ENCODE results near the gene MAPKAPK3.

Gene MAPKAPK3

DNA sequence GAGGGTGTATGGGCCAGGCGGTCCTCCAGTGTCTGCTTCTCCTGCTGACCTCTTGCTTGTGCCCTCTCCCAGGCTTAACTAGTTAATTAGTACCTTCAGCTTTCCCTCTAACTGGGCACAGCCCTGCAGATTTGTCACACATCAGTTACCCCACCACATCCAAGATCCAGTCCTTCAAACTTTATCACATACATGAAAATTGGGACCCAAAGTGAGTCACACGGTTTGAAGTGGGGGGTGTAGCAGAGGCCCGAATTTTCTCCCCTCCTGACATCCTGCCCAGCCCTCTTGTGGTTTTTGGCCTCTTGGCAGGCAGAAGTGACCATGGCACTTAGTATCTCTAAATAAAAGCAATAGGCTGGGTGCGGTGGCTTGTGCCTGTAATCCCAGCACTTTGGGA is 3.9 kb downstream of the MAPKAPK3 start:
- no peak for FAIRE-seq
- no peak for DNase-seq (ENCODE audit: insufficient read length, low spot score)
- TF ChIP-seq PAX5 (IDR thresholded peaks at IDR 0.05; ENCODE audit: insufficient read depth, low read length, severe bottlenecking): no peak
- TF ChIP-seq POLR2A (IDR thresholded peaks at IDR 0.05; ENCODE audit: low read depth, low read length): no peak
- TF ChIP-seq POU2F2 (IDR thresholded peaks at IDR 0.05; ENCODE audit: low read depth, low read length): no peak
- TF ChIP-seq TAF1 (IDR thresholded peaks at IDR 0.05; ENCODE audit: low read depth, low read length): no peak
- TF ChIP-seq SPI1 (IDR thresholded peaks at IDR 0.05; ENCODE audit: low read depth, low read length): no peak
- TF ChIP-seq POLR2AphosphoS5 (IDR thresholded peaks at IDR 0.05; ENCODE audit: low read depth, low read length): no peak

DNA sequence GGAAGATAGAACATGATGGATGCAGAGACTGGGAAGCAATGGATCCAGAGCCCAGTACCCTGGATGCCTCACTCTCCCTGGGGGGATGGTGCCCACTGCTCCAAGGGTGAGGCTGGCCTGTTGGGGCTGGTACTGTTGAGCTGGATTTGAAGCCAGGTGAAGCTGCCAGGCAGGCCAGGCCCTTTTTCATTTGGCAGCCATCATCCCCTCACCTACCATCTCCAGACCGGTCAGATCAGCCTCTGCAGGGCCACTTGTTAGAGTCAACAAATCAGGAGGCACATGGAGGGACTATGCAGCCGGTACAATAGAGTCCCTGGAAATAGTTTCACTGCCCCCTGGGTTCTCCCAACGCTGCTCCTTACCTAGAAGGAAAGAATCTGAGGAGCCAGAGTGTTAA is 5.9 kb downstream of the MAPKAPK3 start:
- TF ChIP-seq POU2F2 (IDR thresholded peaks at IDR 0.05; ENCODE audit: low read depth, low read length) (no peak), TAF1 (IDR thresholded peaks at IDR 0.05; ENCODE audit: low read depth, low read length) (no peak), SPI1 (IDR thresholded peaks at IDR 0.05; ENCODE audit: low read depth, low read length) (no peak), PAX5 (IDR thresholded peaks at IDR 0.05; ENCODE audit: insufficient read depth, low read length, severe bottlenecking) (no peak), POLR2AphosphoS5 (IDR thresholded peaks at IDR 0.05; ENCODE audit: low read depth, low read length) (no peak), POLR2A (IDR thresholded peaks at IDR 0.05; ENCODE audit: low read depth, low read length) (no peak)
- DNase-seq (ENCODE audit: insufficient read length, low spot score) (no peak), FAIRE-seq (no peak)

GRCh38 chr3:50623840-50624474 is 7.0 kb downstream of the MAPKAPK3 start:
- DNase-seq (ENCODE audit: insufficient read length, low spot score) (no peak), FAIRE-seq (peak; percentile 97)
- TF ChIP-seq POU2F2 (IDR thresholded peaks at IDR 0.05; ENCODE audit: low read depth, low read length): peak; percentile 56; the same call in 1 of the 2 replicates
- TF ChIP-seq PAX5 (IDR thresholded peaks at IDR 0.05; ENCODE audit: insufficient read depth, low read length, severe bottlenecking): no peak

GRCh38 chr3:50624634-50625033 is 7.7 kb downstream of the MAPKAPK3 start:
- no peak for TF ChIP-seq TAF1 (IDR thresholded peaks at IDR 0.05; ENCODE audit: low read depth, low read length)
- no peak for TF ChIP-seq PAX5 (IDR thresholded peaks at IDR 0.05; ENCODE audit: insufficient read depth, low read length, severe bottlenecking)
- no peak for TF ChIP-seq POLR2AphosphoS5 (IDR thresholded peaks at IDR 0.05; ENCODE audit: low read depth, low read length)
- TF ChIP-seq POLR2A (IDR thresholded peaks at IDR 0.05; ENCODE audit: low read depth, low read length): no peak
- TF ChIP-seq SPI1 (IDR thresholded peaks at IDR 0.05; ENCODE audit: low read depth, low read length): no peak
- TF ChIP-seq POU2F2 (IDR thresholded peaks at IDR 0.05; ENCODE audit: low read depth, low read length): no peak
- FAIRE-seq (peak; percentile 26), DNase-seq (ENCODE audit: insufficient read length, low spot score) (no peak)

GRCh38 chr3:50625231-50626182 is 8.6 kb downstream of the MAPKAPK3 start:
- TF ChIP-seq SPI1 (IDR thresholded peaks at IDR 0.05; ENCODE audit: low read depth, low read length) (no peak), POU2F2 (IDR thresholded peaks at IDR 0.05; ENCODE audit: low read depth, low read length) (no peak), PAX5 (IDR thresholded peaks at IDR 0.05; ENCODE audit: insufficient read depth, low read length, severe bottlenecking) (no peak), POLR2AphosphoS5 (IDR thresholded peaks at IDR 0.05; ENCODE audit: low read depth, low read length) (no peak), POLR2A (IDR thresholded peaks at IDR 0.05; ENCODE audit: low read depth, low read length) (no peak), TAF1 (IDR thresholded peaks at IDR 0.05; ENCODE audit: low read depth, low read length) (no peak)
- FAIRE-seq: no peak
- no peak for DNase-seq (ENCODE audit: insufficient read length, low spot score)

DNA sequence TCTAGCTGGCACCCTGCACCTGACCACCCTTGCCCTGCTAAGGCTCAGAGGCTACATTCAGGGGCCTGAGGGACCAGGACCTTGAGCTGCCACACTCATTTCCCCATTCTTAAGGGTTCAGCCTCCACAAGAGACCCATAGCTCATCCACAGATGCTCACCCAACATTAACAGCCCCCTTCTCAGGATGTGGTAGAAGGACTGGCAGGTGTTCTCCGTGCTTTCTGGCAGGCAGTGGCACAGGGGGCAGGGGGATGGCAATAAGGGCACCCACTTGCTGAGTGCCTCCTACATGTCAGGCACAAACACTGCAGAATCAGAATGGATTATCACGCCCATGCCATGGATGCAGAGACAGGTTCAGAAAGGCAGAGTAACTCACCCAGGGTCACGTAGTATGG is 9.4 kb downstream of the MAPKAPK3 start:
- no peak for DNase-seq (ENCODE audit: insufficient read length, low spot score)
- FAIRE-seq: no peak
- TF ChIP-seq SPI1 (IDR thresholded peaks at IDR 0.05; ENCODE audit: low read depth, low read length): no peak
- no peak for TF ChIP-seq POLR2A (IDR thresholded peaks at IDR 0.05; ENCODE audit: low read depth, low read length)
- TF ChIP-seq POU2F2 (IDR thresholded peaks at IDR 0.05; ENCODE audit: low read depth, low read length): no peak
- no peak for TF ChIP-seq PAX5 (IDR thresholded peaks at IDR 0.05; ENCODE audit: insufficient read depth, low read length, severe bottlenecking)
- TF ChIP-seq TAF1 (IDR thresholded peaks at IDR 0.05; ENCODE audit: low read depth, low read length): no peak
- no peak for TF ChIP-seq POLR2AphosphoS5 (IDR thresholded peaks at IDR 0.05; ENCODE audit: low read depth, low read length)

GRCh38 chr3:50627407-50628051 is 10.6 kb downstream of the MAPKAPK3 start:
- TF ChIP-seq SPI1 (IDR thresholded peaks at IDR 0.05; ENCODE audit: low read depth, low read length) (no peak), POU2F2 (IDR thresholded peaks at IDR 0.05; ENCODE audit: low read depth, low read length) (no peak), POLR2AphosphoS5 (IDR thresholded peaks at IDR 0.05; ENCODE audit: low read depth, low read length) (no peak), TAF1 (IDR thresholded peaks at IDR 0.05; ENCODE audit: low read depth, low read length) (no peak), PAX5 (IDR thresholded peaks at IDR 0.05; ENCODE audit: insufficient read depth, low read length, severe bottlenecking) (no peak), POLR2A (IDR thresholded peaks at IDR 0.05; ENCODE audit: low read depth, low read length) (no peak)
- DNase-seq (ENCODE audit: insufficient read length, low spot score) (peak; percentile 27), FAIRE-seq (peak; percentile 60)

DNA sequence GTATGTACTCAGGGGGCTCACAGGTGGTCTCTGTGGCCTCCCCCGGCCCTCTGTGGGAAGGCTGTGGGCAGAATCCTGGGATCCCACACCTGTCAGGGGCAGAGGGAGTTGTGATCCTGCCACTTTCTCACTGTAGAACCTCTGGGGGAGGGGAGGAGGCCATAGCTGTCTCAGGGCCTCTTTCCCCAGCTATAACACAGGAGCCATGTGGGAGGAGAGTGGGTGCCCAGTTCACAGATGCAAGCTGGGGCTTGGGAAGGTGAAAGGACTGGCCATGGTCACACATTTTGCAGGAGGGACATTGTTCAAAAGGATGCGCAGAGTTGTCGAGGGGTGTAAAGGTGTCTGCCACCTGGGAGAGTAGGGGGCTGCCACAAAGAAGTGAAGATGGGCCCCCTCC is 11.7 kb downstream of the MAPKAPK3 start:
- DNase-seq (ENCODE audit: insufficient read length, low spot score) (no peak), FAIRE-seq (no peak)
- no peak for TF ChIP-seq POLR2AphosphoS5 (IDR thresholded peaks at IDR 0.05; ENCODE audit: low read depth, low read length)
- no peak for TF ChIP-seq SPI1 (IDR thresholded peaks at IDR 0.05; ENCODE audit: low read depth, low read length)
- TF ChIP-seq POU2F2 (IDR thresholded peaks at IDR 0.05; ENCODE audit: low read depth, low read length): no peak
- no peak for TF ChIP-seq PAX5 (IDR thresholded peaks at IDR 0.05; ENCODE audit: insufficient read depth, low read length, severe bottlenecking)
- no peak for TF ChIP-seq TAF1 (IDR thresholded peaks at IDR 0.05; ENCODE audit: low read depth, low read length)

DNA sequence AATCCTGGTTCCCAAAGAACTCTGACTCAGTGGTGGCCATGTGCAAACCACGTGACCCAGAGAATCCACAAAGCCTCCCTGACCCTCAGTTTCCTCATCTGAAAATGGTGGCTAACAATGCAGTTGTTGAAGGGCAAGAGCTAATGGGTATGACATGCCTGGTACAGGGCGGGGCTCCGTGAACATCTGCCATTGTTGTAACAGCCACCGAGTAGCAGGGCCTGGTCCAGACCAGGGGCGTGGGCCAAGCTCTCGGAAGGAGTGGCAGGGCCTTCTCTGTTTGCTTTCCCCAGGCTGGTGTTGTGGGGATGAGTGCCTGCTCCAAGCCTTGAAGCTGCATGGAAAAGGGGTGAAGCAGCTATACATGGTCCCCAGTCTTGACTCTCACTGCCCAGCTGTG is 13.4 kb downstream of the MAPKAPK3 start:
- TF ChIP-seq SPI1 (IDR thresholded peaks at IDR 0.05; ENCODE audit: low read depth, low read length) (no peak), PAX5 (IDR thresholded peaks at IDR 0.05; ENCODE audit: insufficient read depth, low read length, severe bottlenecking) (no peak), POLR2A (IDR thresholded peaks at IDR 0.05; ENCODE audit: low read depth, low read length) (no peak), POLR2AphosphoS5 (IDR thresholded peaks at IDR 0.05; ENCODE audit: low read depth, low read length) (no peak), POU2F2 (IDR thresholded peaks at IDR 0.05; ENCODE audit: low read depth, low read length) (no peak), TAF1 (IDR thresholded peaks at IDR 0.05; ENCODE audit: low read depth, low read length) (no peak)
- DNase-seq (ENCODE audit: insufficient read length, low spot score) (no peak), FAIRE-seq (peak; percentile 5)

Measured in GM12891 (cell line).